ENCODE data around the gene ABR.

ABR gene

GRCh38 chr17:1212946-1213345 lies 33.2 kb upstream of the ABR start:
- no peak for DNase-seq (ENCODE audit: extremely low read depth, low read depth)
- no peak for TF ChIP-seq CTCF (IDR thresholded peaks at IDR 0.05; ENCODE audit: low read depth, low read length)

GRCh38 chr17:1211287-1211686 lies 31.5 kb upstream of the ABR start:
- TF ChIP-seq CTCF (IDR thresholded peaks at IDR 0.05; ENCODE audit: low read depth, low read length): no peak
- no peak for DNase-seq (ENCODE audit: extremely low read depth, low read depth)

- TF ChIP-seq CTCF (IDR thresholded peaks at IDR 0.05; ENCODE audit: low read depth, low read length): no peak
- DNase-seq (ENCODE audit: extremely low read depth, low read depth): no peak
Observed at GRCh38 chr17:1208966-1209365, 29.2 kb upstream of the ABR start.

- no peak for DNase-seq (ENCODE audit: extremely low read depth, low read depth)
- TF ChIP-seq CTCF (IDR thresholded peaks at IDR 0.05; ENCODE audit: low read depth, low read length): no peak
Observed at GRCh38 chr17:1206026-1206777, 26.4 kb upstream of the ABR start.

GRCh38 chr17:1203967-1204291 lies 24.1 kb upstream of the ABR start:
- TF ChIP-seq CTCF (IDR thresholded peaks at IDR 0.05; ENCODE audit: low read depth, low read length): no peak
- no peak for DNase-seq (ENCODE audit: extremely low read depth, low read depth)

- TF ChIP-seq CTCF (IDR thresholded peaks at IDR 0.05; ENCODE audit: low read depth, low read length): no peak; the same call in none of the 2 replicates
- no peak for DNase-seq (ENCODE audit: extremely low read depth, low read depth)
Observed at GRCh38 chr17:1203111-1203966, 23.6 kb upstream of the ABR start.

GRCh38 chr17:1202291-1202690 lies 22.5 kb upstream of the ABR start:
- TF ChIP-seq CTCF (IDR thresholded peaks at IDR 0.05; ENCODE audit: low read depth, low read length): no peak
- DNase-seq (ENCODE audit: extremely low read depth, low read depth): no peak
